HG03045 (cell line): Measurements from ENCODE around the gene SLC35B1.
"Not testable (repeated sequence)": the region's sequence is repeated elsewhere in the genome, so short reads cannot be mapped to it uniquely, and the experiment has no call there.

Experiments used
- ATAC-seq: cut with Tn5 transposase; IDR thresholded peaks from one replicate; pipeline ENCODE4 v1.9.1; 2021; ENCODE audit warnings: mild to moderate bottlenecking, moderate library complexity; ENCODE audit not compliant: unreplicated experiment

SLC35B1 gene

DNA sequence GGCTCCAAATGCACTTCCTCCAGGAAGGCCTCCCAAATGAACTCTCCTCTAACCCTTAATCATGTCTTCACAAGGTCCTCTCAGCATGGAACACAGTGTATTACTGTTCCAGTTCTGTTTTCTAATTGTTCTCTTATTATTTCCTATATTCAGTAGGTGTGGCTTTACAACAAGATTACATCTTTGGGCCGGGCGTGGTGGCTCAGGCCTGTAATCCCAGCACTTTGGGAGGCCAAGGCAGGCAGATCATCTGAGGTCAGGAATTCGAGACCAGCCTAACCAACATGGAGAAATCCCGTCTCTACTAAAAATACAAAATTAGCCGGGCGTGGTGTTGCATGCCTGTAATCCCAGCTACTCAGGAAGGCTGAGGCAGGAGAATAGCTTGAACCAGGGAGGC, 34.1 kb downstream of the SLC35B1 start:
- not testable (repeated sequence) for ATAC-seq

DNA sequence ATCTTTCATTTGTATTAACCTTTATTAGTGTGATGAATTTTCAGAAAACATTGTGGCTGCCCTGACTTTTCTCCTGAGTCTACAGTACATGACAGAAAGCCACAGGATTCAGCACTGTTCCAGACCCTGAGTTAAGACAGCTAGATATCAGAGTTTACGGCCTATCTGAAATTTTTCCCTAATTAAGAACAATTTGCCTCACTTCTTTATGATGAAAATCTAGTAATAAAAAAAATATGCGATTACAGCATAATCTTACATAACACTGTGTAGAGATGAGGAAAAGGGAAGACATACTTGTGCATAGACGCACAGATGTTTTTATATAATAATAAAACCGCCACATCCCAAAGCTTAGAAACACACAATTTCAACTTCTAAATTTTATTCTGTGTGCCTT, 37.1 kb downstream of the SLC35B1 start:
- no peak for ATAC-seq

DNA sequence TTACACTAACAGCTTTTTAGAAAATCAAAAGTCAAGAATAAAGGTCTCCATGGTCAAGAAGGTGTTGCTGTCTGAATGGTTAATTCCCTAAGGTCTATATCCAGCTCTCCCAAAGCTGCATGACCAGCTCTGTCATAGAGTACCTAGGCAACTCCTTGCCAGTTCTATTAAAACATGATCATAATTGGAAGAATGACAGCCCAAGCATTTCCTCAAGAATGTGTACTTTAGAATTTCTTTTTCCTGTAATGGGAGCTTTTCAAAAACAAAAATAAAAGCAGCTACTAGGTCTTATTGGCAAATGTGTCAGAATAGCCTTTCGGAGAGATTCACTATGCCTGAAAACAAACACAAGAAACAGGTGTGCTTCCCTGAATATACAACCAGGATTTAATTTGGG, 37.8 kb downstream of the SLC35B1 start:
- no peak for ATAC-seq

DNA sequence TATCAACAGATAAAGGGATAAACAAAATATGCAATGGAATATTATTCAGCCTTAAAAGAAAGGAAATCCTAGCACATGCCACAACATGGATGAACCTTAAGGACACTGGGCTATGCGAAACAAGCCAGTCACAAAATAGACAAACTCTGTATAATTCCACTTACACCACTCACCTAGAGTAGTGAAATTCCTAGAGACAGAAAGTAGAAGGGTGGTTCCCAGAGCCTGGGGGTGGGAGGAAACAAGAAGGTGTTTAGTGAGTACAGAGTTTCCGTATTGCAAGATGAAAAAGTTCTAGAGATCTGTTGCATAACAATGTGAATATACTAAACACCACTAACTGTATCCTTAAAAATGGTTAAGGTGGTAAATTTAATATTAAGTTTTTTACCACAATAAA, 39.9 kb downstream of the SLC35B1 start:
- no peak for ATAC-seq

DNA sequence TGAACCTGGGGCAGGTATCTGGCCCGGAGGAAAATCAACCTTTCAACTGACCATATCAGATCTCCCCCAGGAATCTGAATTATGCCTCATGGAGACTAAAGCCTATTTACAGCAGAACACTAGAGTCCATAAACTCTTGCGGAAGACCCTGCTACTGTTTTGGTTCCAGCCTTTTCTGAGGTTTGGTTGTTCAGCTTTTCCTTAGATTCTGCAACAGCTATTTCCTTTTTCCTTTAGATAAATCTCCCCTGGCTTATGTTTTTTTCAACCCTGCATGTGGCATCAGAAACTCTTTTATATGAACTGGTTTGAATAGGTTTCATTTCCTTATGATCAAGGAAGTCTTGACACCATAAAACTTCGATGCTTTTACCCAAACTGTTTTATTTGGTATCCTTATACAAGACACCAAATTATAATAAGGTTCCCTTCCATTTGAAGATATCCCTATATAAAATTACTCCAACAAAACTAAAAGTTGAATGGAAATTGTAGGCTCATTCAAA, 43.0 kb downstream of the SLC35B1 start:
- no peak for ATAC-seq

DNA sequence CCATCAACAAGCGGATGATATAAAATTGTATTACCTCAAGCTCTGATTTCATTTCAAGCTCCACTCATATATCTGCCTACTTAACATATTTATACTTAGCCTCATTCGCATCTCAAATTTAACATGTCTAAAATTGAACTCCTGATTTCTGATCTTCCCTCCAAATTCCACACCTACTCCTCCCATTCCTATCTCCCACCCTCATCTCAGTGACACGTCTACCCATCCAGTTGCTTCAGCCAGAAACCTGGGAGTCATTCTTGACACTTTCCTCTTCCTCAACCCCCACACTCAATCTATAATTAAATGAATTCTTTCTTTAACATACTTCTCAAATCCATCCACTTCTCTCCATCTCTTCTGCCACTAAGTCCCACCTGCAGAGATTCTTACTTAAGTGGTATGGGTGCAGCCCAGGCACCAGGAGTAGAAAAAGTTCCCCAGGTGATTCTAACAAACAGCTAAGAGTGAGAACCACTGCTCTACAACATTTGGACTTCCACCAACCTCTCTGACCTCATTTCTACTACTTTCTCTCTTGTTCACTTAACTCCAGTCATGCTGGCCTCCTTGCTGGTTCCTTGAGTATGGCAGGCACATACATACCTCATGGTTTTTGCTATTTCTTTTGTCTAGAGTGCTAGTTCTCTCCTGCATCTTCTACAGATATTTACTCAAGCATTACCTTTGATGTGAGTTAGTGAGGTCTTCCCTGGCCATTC, 47.9 kb downstream of the SLC35B1 start:
- no peak for ATAC-seq

DNA sequence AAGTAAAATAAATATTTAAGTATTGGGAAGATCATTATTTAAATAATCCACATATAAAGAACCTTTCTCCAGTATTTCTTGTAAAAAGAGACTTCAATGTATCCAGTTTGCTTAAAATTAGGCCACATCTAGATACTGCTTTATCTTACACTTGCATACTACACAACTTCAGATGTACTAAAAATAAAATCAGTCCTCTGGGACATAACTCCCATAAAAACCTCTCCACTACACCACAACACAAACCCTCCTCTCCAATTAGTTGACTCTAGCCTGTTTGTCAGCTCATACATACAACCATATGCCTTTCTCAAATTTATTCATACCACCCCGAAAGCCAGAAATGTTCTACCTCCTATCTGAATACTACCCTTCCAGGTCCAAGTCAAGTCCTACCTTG, 51.5 kb downstream of the SLC35B1 start:
- no peak for ATAC-seq
